HG02763 (cell line): Measurements from ENCODE around the gene LHX5.

Experiments used
- ATAC-seq: cut with Tn5 transposase; IDR thresholded peaks from one replicate; pipeline ENCODE4 v1.9.1; 2021; ENCODE audit warnings: mild to moderate bottlenecking, moderate library complexity; ENCODE audit not compliant: unreplicated experiment

Gene LHX5

GRCh38 chr12:113443030-113443539 lies 28.6 kb downstream of the LHX5 start:
- ATAC-seq: no peak

GRCh38 chr12:113440947-113441782 lies 30.5 kb downstream of the LHX5 start:
- no peak for ATAC-seq

GRCh38 chr12:113440336-113440735 lies 31.3 kb downstream of the LHX5 start:
- ATAC-seq: no peak

GRCh38 chr12:113439606-113440030 lies 32.1 kb downstream of the LHX5 start:
- ATAC-seq: no peak

GRCh38 chr12:113439301-113439597 lies 32.4 kb downstream of the LHX5 start:
- no peak for ATAC-seq

- ATAC-seq: no peak
Measured at GRCh38 chr12:113438523-113439300, 33.0 kb downstream of the LHX5 start.

- ATAC-seq: no peak
Measured at GRCh38 chr12:113437729-113438100, 34.0 kb downstream of the LHX5 start.

GRCh38 chr12:113436993-113437728 lies 34.5 kb downstream of the LHX5 start:
- ATAC-seq: no peak

GRCh38 chr12:113436586-113436985 lies 35.1 kb downstream of the LHX5 start:
- no peak for ATAC-seq

- ATAC-seq: no peak
Measured at GRCh38 chr12:113435367-113435766, 36.3 kb downstream of the LHX5 start.

GRCh38 chr12:113432986-113433385 lies 38.7 kb downstream of the LHX5 start:
- ATAC-seq: no peak

GRCh38 chr12:113428482-113428881 lies 43.2 kb downstream of the LHX5 start:
- ATAC-seq: no peak

- ATAC-seq: no peak
Measured at GRCh38 chr12:113427882-113428281, 43.8 kb downstream of the LHX5 start.

GRCh38 chr12:113425960-113426453 lies 45.7 kb downstream of the LHX5 start:
- ATAC-seq: no peak

- no peak for ATAC-seq
Measured at GRCh38 chr12:113424915-113425823, 46.5 kb downstream of the LHX5 start.

- no peak for ATAC-seq
Measured at GRCh38 chr12:113424456-113424855, 47.2 kb downstream of the LHX5 start.

- no peak for ATAC-seq
Measured at GRCh38 chr12:113422886-113423669, 48.6 kb downstream of the LHX5 start.

- ATAC-seq: peak; percentile 85
Measured at GRCh38 chr12:113422030-113422885, 49.4 kb downstream of the LHX5 start, which contains the start of gene SDSL. SDSL (plus strand) TSS chr12:113422380; CDS start chr12:113427983, 5,603 bp downstream.
